GM18511 (cell line): Measurements from ENCODE around the gene CHST11.
"Not testable (repeated sequence)": the region's sequence is repeated elsewhere in the genome, so short reads cannot be mapped to it uniquely, and the experiment has no call there.

ENCODE experiments used
- ATAC-seq: cut with Tn5 transposase; IDR thresholded peaks from one replicate; pipeline ENCODE4 v1.9.1; 2021; ENCODE audit warnings: mild to moderate bottlenecking, moderate library complexity; ENCODE audit not compliant: unreplicated experiment

Gene CHST11

GRCh38 chr12:104555648-104556047 lies 98.9 kb downstream of the CHST11 start:
- ATAC-seq = no peak

GRCh38 chr12:104557488-104558195 lies 100.9 kb downstream of the CHST11 start:
- ATAC-seq = no peak

- no peak for ATAC-seq
Observed at GRCh38 chr12:104560881-104561280, 104.1 kb downstream of the CHST11 start.

- ATAC-seq = no peak
Observed at GRCh38 chr12:104562763-104563162, 106.0 kb downstream of the CHST11 start.

GRCh38 chr12:104564662-104565061 lies 107.9 kb downstream of the CHST11 start:
- ATAC-seq = not testable (repeated sequence)

- ATAC-seq = no peak
Observed at GRCh38 chr12:104565606-104566243, 109.0 kb downstream of the CHST11 start.

GRCh38 chr12:104566244-104566993 lies 109.7 kb downstream of the CHST11 start:
- ATAC-seq = no peak

GRCh38 chr12:104567832-104568486 lies 111.2 kb downstream of the CHST11 start:
- ATAC-seq = no peak

- no peak for ATAC-seq
Observed at GRCh38 chr12:104568487-104568868, 111.7 kb downstream of the CHST11 start.

GRCh38 chr12:104568935-104569334 lies 112.2 kb downstream of the CHST11 start:
- ATAC-seq = no peak

- peak; percentile 82 for ATAC-seq
Observed at GRCh38 chr12:104569346-104570173, 112.8 kb downstream of the CHST11 start.

- ATAC-seq = peak; percentile 38
Observed at GRCh38 chr12:104570174-104570907, 113.6 kb downstream of the CHST11 start.

GRCh38 chr12:104571328-104571727 lies 114.6 kb downstream of the CHST11 start:
- ATAC-seq = no peak

- not testable (repeated sequence) for ATAC-seq
Observed at GRCh38 chr12:104574353-104574752, 117.6 kb downstream of the CHST11 start.

- not testable (repeated sequence) for ATAC-seq
Observed at GRCh38 chr12:104574758-104575157, 118.0 kb downstream of the CHST11 start.

GRCh38 chr12:104575442-104576186 lies 118.9 kb downstream of the CHST11 start:
- no peak for ATAC-seq

GRCh38 chr12:104576187-104576778 lies 119.5 kb downstream of the CHST11 start:
- ATAC-seq = no peak

- ATAC-seq = no peak
Observed at GRCh38 chr12:104576980-104577580, 120.3 kb downstream of the CHST11 start.
